OCI-LY3 (cell line): Measurements from ENCODE around the gene CSH2.

Source experiments
- EZH2phosphoT487 ChIP-seq: fragments of 200-600 bp; shearing (Covaris generic); IDR thresholded peaks from 2 replicates; pipeline ENCODE4 v1.6.1; 2018; ENCODE audit warnings: antibody characterized with exemption, mixed run types, low read depth
- TF ChIP-seq, protein P1 (sequence below): fragments of 200-600, 300-600 bp; sonication (generic); IDR thresholded peaks from 2 replicates; pipeline ENCODE4 v1.5.1; 2014; ENCODE audit warnings: antibody characterized with exemption, low read length, low read depth

DNA sequence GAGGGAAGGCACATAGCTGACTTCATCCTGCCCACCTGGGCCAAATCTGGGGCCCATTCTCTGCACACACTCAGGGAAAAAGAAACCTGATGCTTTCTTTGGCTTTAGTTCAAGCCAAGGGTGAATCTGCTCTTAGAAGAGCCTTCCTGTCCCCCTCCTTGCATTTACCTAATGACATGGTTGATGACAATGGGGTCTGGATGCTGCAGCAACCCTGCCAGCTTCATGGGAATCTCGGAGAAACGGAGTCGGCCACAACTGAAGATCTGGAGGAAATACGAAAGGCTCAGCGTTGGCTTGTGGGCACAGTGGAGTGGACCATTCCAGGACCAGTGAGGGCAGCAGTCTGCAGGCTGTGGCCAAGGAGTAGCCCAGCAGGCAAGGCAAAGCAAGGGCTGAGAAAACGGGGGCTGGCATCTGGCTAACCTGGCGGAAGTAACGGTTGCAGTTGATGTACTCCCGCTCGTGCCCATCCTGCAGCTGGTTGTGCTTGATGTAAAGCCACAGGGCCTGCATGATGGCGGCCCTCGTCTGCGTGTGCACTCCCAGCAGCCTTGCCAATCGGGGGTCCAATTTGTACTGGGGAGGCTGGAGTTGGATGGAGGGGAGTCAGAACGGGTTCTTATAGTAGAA, 39.6 kb downstream of the CSH2 start:
- TF ChIP-seq, protein P1, sequence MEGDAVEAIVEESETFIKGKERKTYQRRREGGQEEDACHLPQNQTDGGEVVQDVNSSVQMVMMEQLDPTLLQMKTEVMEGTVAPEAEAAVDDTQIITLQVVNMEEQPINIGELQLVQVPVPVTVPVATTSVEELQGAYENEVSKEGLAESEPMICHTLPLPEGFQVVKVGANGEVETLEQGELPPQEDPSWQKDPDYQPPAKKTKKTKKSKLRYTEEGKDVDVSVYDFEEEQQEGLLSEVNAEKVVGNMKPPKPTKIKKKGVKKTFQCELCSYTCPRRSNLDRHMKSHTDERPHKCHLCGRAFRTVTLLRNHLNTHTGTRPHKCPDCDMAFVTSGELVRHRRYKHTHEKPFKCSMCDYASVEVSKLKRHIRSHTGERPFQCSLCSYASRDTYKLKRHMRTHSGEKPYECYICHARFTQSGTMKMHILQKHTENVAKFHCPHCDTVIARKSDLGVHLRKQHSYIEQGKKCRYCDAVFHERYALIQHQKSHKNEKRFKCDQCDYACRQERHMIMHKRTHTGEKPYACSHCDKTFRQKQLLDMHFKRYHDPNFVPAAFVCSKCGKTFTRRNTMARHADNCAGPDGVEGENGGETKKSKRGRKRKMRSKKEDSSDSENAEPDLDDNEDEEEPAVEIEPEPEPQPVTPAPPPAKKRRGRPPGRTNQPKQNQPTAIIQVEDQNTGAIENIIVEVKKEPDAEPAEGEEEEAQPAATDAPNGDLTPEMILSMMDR: no peak
- TF ChIP-seq EZH2phosphoT487: no peak
